Psoas muscle (tissue), 8 donors: Measurements from ENCODE around the gene ZBTB38. TPM values are rescaled to one million over a fixed set of nuclear protein-coding genes. Genes with fewer than 3 reads are reported as not detected.

Experiments used
- ATAC-seq, 4 donors: fragments of 200-7000 bp; cut with Tn5 transposase; one replicate each; pipeline ENCODE4 v1.9.1; 2020; ENCODE audit warnings: moderate library complexity in 3 of 4, mild to moderate bottlenecking in 2 of 4
- DNase-seq, 2 donors: peaks; one replicate each; pipeline ENCODE4 v3.0.0-alpha.2; 2020
- H3K27ac ChIP-seq: fragments of 200-600 bp; one replicate; pipeline ENCODE4 v1.8.0; 2022
- H3K27me3 ChIP-seq, 3 donors: fragments of 200-600 bp in 1 of 3; one replicate each; pipeline versions ENCODE4 v1.6.1 to v1.8.0; 2013 to 2022; ENCODE audit warnings: low read length in 2 of 3, mild to moderate bottlenecking in 2 of 3, moderate library complexity in 1 of 3; ENCODE audit not compliant: insufficient read depth in 3 of 3
- H3K36me3 ChIP-seq, 2 donors: fragments of 200-600 bp in 1 of 2; one replicate each; pipeline versions ENCODE4 v1.6.1 to v1.8.0; 2013 to 2022; ENCODE audit warnings: low read depth in 1 of 2, mild to moderate bottlenecking in 1 of 2, moderate library complexity in 1 of 2; ENCODE audit not compliant: insufficient read depth in 1 of 2
- H3K4me1 ChIP-seq: fragments of 200-600 bp; one replicate; pipeline ENCODE4 v1.8.0; 2022
- H3K4me3 ChIP-seq: fragments of 200-600 bp; one replicate; pipeline ENCODE4 v1.8.0; 2022; ENCODE audit warnings: mild to moderate bottlenecking
- H3K9me3 ChIP-seq: fragments of 200-600 bp; one replicate; pipeline ENCODE4 v1.8.0; 2022
- CTCF ChIP-seq: fragments of 200-600 bp; IDR thresholded peaks from one replicate; pipeline ENCODE4 v1.8.0; 2022; ENCODE audit warnings: antibody characterized with exemption
- WGBS, 3 donors: extraction: QIAGEN DNeasy Blood & Tissue Kit; methylation state at CpG; one replicate each; pipeline versions ENCODE4 v1.1.6 to v1.1.7; 2013; 5-methylcytosine and 5-hydroxymethylcytosine counted together
- intact Hi-C, 2 donors: fragments of 100-400 bp; cut with DNase I; formaldehyde crosslinking; loops; one replicate each; pipeline versions ENCODE4 v1.11.0 to v1.14.2; 2022
- polyA plus RNA-seq, 3 donors: library from polyadenylated mRNA; stranded (reverse); fragments of 200-250 nt; gene quantifications; one replicate each; pipeline ENCODE4 v1.2.3, GENCODE V29; 2013
- total RNA-seq, 4 donors: library from RNA; stranded (reverse); fragmentation: NEBNext Ultra II Directional in 2 of 4; extraction: Animal tissue kit (Norgen Biotek cat#: 25700) in 2 of 4; gene quantifications; one replicate each; pipeline versions ENCODE4 v1.2.1 to v1.2.4, GENCODE V29; 2021 to 2023
- donor health status: healthy with polysubstance abuse.
- donor health status: DM: no; HTN: no; CAD: no; lungs with moderate emphysema.
- donor health status: Bipolar disorder and iron deficiency.
- donor health status: healthy.
- donor health status: DM: yes; HTN: yes; CAD: no.
- donor health status: DM: no; HTN: no; CAD: no.
- donor health status: DM: no; HTN: no; CAD: no.
- donor health status: DM: yes; HTN: yes; CAD: no.

The ZBTB38 gene
- total and polyA plus RNA-seq, 7 donors, result 24.2 to 212 (median 61.7) TPM

DNA sequence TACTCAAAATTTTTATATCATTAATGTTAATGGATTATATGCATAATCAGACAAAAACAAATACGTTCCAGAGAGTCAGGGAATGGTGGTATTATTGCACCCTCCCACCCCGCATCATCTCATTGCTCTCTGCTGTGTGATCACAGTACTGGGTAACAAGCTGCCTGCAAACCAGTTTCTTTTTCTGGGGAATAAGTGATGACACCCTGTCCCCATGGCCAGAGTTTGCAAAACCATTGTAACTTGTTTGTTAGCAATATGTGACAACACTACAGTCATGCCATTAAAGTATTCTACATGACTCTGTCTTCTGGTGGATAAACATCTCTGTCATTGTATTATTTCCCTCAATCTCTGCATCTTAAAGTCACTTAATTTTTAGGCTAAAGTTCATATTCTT is 39.5 kb downstream of the ZBTB38 start:
- WGBS, 3 donors, result 94 to 97% (median 97%) methylated on average over 2 of the region's 2 CpGs

GRCh38 chr3:141408596-141408995 is 40.3 kb downstream of the ZBTB38 start:
- H3K4me3 ChIP-seq, result no peak overlapping the region
- H3K27me3 ChIP-seq, result no peaks in the 10 kb centered on the region
- no peak for TF ChIP-seq CTCF
- no peak for DNase-seq
- whole genome bisulfite sequencing, 3 donors, result 88 to 94% (median 89%) methylated on average over 1 of the region's 1 CpG
- ATAC-seq, result no peak
- H3K4me1 ChIP-seq, result peaks cover 63% of the 10 kb centered on the region
- intact Hi-C loops, result no loop called here
- peak overlapping the region; percentile 96 for H3K27ac ChIP-seq
- H3K9me3 ChIP-seq, result no peaks in the 10 kb centered on the region
- peaks cover 8 to 30% of the 10 kb centered on the region in 2 donors for H3K36me3 ChIP-seq

More for the DNA sequence above, 39.5 kb downstream of the ZBTB38 start:
- peak overlapping the region; percentile 96 for H3K27ac ChIP-seq
- H3K27me3 ChIP-seq, result no peaks in the 10 kb centered on the region
- no peak for ATAC-seq
- no peak for TF ChIP-seq CTCF
- intact Hi-C loops, result no loop called here
- no peak overlapping the region for H3K4me3 ChIP-seq
- peaks cover 58% of the 10 kb centered on the region for H3K4me1 ChIP-seq
- peaks cover 8 to 30% of the 10 kb centered on the region in 2 donors for H3K36me3 ChIP-seq
- DNase-seq, result no peak
- no peaks in the 10 kb centered on the region for H3K9me3 ChIP-seq

- Histone ChIP-seq H3K27me3 (no peaks in the 10 kb centered on the region), H3K4me3 (no peak overlapping the region), H3K27ac (peak overlapping the region; percentile 96), H3K4me1 (peaks cover 67% of the 10 kb centered on the region), H3K9me3 (no peaks in the 10 kb centered on the region), H3K36me3 (peaks cover 11 to 30% of the 10 kb centered on the region in 2 donors)
- 71 to 79% (median 75%) methylated on average over 3 of the region's 3 CpGs for WGBS, 3 donors
- TF ChIP-seq CTCF, result no peak
- intact Hi-C loops, result loop anchor here in 1 of 2 donors (1.0 kb wide), 1 partner anchor 21 kb away; no protein-coding TSS in a partner anchor
- DNase-seq (no peak), ATAC-seq (no peak)
These were observed 41.6 kb downstream of the ZBTB38 start for GRCh38 chr3:141409940-141410241.

GRCh38 chr3:141410408-141410807 is 42.1 kb downstream of the ZBTB38 start:
- Histone ChIP-seq H3K9me3 (no peaks in the 10 kb centered on the region), H3K36me3 (peaks cover 11 to 30% of the 10 kb centered on the region in 2 donors), H3K4me3 (peak overlapping the region; percentile 64), H3K27ac (peak overlapping the region; percentile 96), H3K4me1 (peaks cover 62% of the 10 kb centered on the region), H3K27me3 (no peaks in the 10 kb centered on the region)
- WGBS, 3 donors, result 1 to 7% (median 5%) methylated on average over 3 of the region's 3 CpGs
- no peak for TF ChIP-seq CTCF
- ATAC-seq (peak; percentile 72 to 79 (median 78)), DNase-seq (peak; percentile 53 to 84)
- intact Hi-C loops, result loop anchor here in 1 of 2 donors (1.0 kb wide), 1 partner anchor 21 kb away; no protein-coding TSS in a partner anchor

GRCh38 chr3:141410846-141411245 is 42.5 kb downstream of the ZBTB38 start:
- no peak for TF ChIP-seq CTCF
- DNase-seq (no peak), ATAC-seq (no peak)
- Histone ChIP-seq H3K27ac (peak overlapping the region; percentile 96), H3K4me1 (peaks cover 61% of the 10 kb centered on the region), H3K4me3 (peak overlapping the region; percentile 64), H3K27me3 (no peaks in the 10 kb centered on the region), H3K9me3 (no peaks in the 10 kb centered on the region), H3K36me3 (peaks cover 8 to 29% of the 10 kb centered on the region in 2 donors)
- intact Hi-C loops, result loop anchor here in 1 of 2 donors (1.0 kb wide), 1 partner anchor 20 kb away; no protein-coding TSS in a partner anchor
- 44 to 56% (median 52%) methylated on average over 3 of the region's 3 CpGs for WGBS, 3 donors
